ENCODE data around the gene BSPRY. TPM values are rescaled to one million over a fixed set of nuclear protein-coding genes. Genes with fewer than 3 reads are reported as not detected.

BSPRY gene
- total RNA-seq, 2 donors from 2014 or later = 14.1 to 17.9 TPM

- H3K27ac ChIP-seq (ENCODE audit: low read depth, low read length) = no peak overlapping the region
Observed at GRCh38 chr9:113398796-113399195, 49.5 kb downstream of the BSPRY start.

DNA sequence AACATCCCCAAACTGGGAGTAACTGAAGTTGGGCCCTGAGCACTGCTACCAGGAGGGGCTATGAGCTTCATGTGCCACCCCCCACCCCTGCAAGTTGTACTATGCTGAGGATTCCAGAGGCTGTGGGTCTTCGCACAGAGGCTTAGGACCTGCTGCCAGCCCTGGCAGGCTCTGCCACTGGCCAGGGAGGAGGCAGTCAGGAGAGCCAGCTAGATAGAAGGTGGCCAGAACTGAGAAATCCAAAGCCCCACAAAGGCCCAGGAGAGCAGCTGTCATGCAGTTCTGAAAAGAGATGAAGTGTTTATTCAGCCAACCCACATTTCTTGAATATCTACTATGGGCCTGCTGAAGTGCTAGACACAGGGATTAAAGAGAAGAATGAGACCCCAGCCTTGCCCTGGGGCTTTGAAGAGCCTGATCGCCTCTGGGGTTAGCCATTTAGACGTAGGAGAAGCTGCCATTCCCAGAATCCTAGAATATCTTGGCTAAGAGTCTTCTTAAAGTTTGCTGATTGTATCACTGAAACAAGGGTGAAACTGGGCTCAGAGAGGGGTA, 50.4 kb downstream of the BSPRY start:
- TF ChIP-seq CTCF (conservative IDR thresholded peaks at IDR 0.05) = no peak
- peak overlapping the region; percentile 91 for H3K27ac Mint-ChIP-seq
- H3K9me3 Mint-ChIP-seq = no peaks in the 10 kb centered on the region
- Histone ChIP-seq H3K9me3 (ENCODE audit: control insufficient read depth, low read length) (no peaks in the 10 kb centered on the region), H3K27me3 (ENCODE audit: control insufficient read depth, insufficient read depth, low read length, poor library complexity, severe bottlenecking) (no peaks in the 10 kb centered on the region), H3K27ac (ENCODE audit: low read depth, low read length) (no peak overlapping the region), H3K36me3 (ENCODE audit: control insufficient read depth, insufficient read depth, low read length) (peaks cover 37% of the 10 kb centered on the region), H3K9ac (ENCODE audit: extremely low read depth, low read length, poor library complexity, severe bottlenecking) (peak overlapping the region; percentile 72), H3K4me1 (ENCODE audit: control insufficient read depth, insufficient read depth, low read length) (peaks cover 8% of the 10 kb centered on the region), H3K4me3 (ENCODE audit: low read length) (peak overlapping the region; percentile 88)
- peaks cover 28% of the 10 kb centered on the region for H3K4me1 Mint-ChIP-seq
- DNase-seq = no peak
- H3K27me3 Mint-ChIP-seq (ENCODE audit: insufficient read depth) = no peaks in the 10 kb centered on the region
- H3K36me3 Mint-ChIP-seq (ENCODE audit: low read depth) = peaks cover 17% of the 10 kb centered on the region
- H3K4me3 Mint-ChIP-seq = peak overlapping the region; percentile 85
- WGBS, 2 experiments (ENCODE audit: insufficient coverage in 1 of 2, insufficient read length in 1 of 2) = 66 to 76% methylated on average over 2 to 3 of the region's 3 CpGs

More at GRCh38 chr9:113398796-113399195, 49.5 kb downstream of the BSPRY start:
- Histone ChIP-seq H3K4me3 (ENCODE audit: low read length) (peak overlapping the region; percentile 88), H3K36me3 (ENCODE audit: control insufficient read depth, insufficient read depth, low read length) (peaks cover 44% of the 10 kb centered on the region), H3K27me3 (ENCODE audit: control insufficient read depth, insufficient read depth, low read length, poor library complexity, severe bottlenecking) (no peaks in the 10 kb centered on the region), H3K9ac (ENCODE audit: extremely low read depth, low read length, poor library complexity, severe bottlenecking) (peak overlapping the region; percentile 72), H3K9me3 (ENCODE audit: control insufficient read depth, low read length) (no peaks in the 10 kb centered on the region), H3K4me1 (ENCODE audit: control insufficient read depth, insufficient read depth, low read length) (peaks cover 8% of the 10 kb centered on the region)
- Mint-ChIP-seq H3K9me3 (no peaks in the 10 kb centered on the region), H3K27ac (no peak overlapping the region), H3K36me3 (ENCODE audit: low read depth) (peaks cover 22% of the 10 kb centered on the region), H3K4me3 (peak overlapping the region; percentile 85), H3K27me3 (ENCODE audit: insufficient read depth) (no peaks in the 10 kb centered on the region), H3K4me1 (peaks cover 28% of the 10 kb centered on the region)
- no peak for TF ChIP-seq CTCF (conservative IDR thresholded peaks at IDR 0.05)
- WGBS, 2 experiments (ENCODE audit: insufficient coverage in 1 of 2, insufficient read length in 1 of 2) = 90 to 91% methylated on average over 3 to 5 of the region's 5 CpGs
- DNase-seq = no peak

- H3K27ac Mint-ChIP-seq = peak within 1 kb of the TSS; percentile 91
- no peaks in the 10 kb centered on the region for H3K9me3 Mint-ChIP-seq
- H3K4me3 Mint-ChIP-seq = peak within 1 kb of the TSS; percentile 85
- peaks cover 26% of the 10 kb centered on the region for H3K36me3 ChIP-seq (ENCODE audit: control insufficient read depth, insufficient read depth, low read length)
- 0 to 2% methylated on average over 13 to 50 of the region's 50 CpGs for WGBS, 2 experiments (ENCODE audit: insufficient coverage in 1 of 2, insufficient read length in 1 of 2)
- peaks cover 8% of the 10 kb centered on the region for H3K4me1 ChIP-seq (ENCODE audit: control insufficient read depth, insufficient read depth, low read length)
- peaks cover 28% of the 10 kb centered on the region for H3K4me1 Mint-ChIP-seq
- H3K36me3 Mint-ChIP-seq (ENCODE audit: low read depth) = peaks cover 7% of the 10 kb centered on the region
- H3K9me3 ChIP-seq (ENCODE audit: control insufficient read depth, low read length) = no peaks in the 10 kb centered on the region
- no peaks in the 10 kb centered on the region for H3K27me3 Mint-ChIP-seq (ENCODE audit: insufficient read depth)
- peak within 1 kb of the TSS; percentile 72 for H3K9ac ChIP-seq (ENCODE audit: extremely low read depth, low read length, poor library complexity, severe bottlenecking)
- peak within 1 kb of the TSS; percentile 88 for H3K4me3 ChIP-seq (ENCODE audit: low read length)
- DNase-seq = peak; percentile 100
- no peak within 1 kb of the TSS for H3K27ac ChIP-seq (ENCODE audit: low read depth, low read length)
- peak; percentile 99 for TF ChIP-seq CTCF (conservative IDR thresholded peaks at IDR 0.05)
- no peaks in the 10 kb centered on the region for H3K27me3 ChIP-seq (ENCODE audit: control insufficient read depth, insufficient read depth, low read length, poor library complexity, severe bottlenecking)
Observed at GRCh38 chr9:113401027-113401792, 51.9 kb downstream of the BSPRY start, which contains the start of gene ALAD. TSS of gene ALAD (minus strand) at chr9:113401284. CDS start at chr9:113393559, 7,725 bp downstream.
